SK-N-SH (cell line): ENCODE data around the gene RSPO4.

Source experiments
- CHD2 ChIP-seq: fragments of 150-350 bp; IDR thresholded peaks from 2 replicates; pipeline ENCODE4 v1.6.1; 2018; ENCODE audit warnings: low read length; ENCODE audit not compliant: partially characterized antibody
- CTCF ChIP-seq: fragments of 200-600 bp; sonication (generic); IDR thresholded peaks from 2 replicates; pipeline ENCODE4 v1.6.1; 2017; ENCODE audit warnings: antibody characterized with exemption, mild to moderate bottlenecking, moderate library complexity
- EP300 ChIP-seq, 2 experiments: IDR thresholded peaks; 2 replicates each; pipeline versions ENCODE4 v1.4.0 to v1.6.1; 2012; ENCODE audit warnings: borderline replicate concordance in 1 of 2, low read depth in 1 of 2, low read length in 1 of 2
- JUND ChIP-seq: IDR thresholded peaks from 2 replicates; pipeline ENCODE4 v1.4.0; 2012
- NRF1 ChIP-seq: IDR thresholded peaks from 2 replicates; pipeline ENCODE4 v1.6.1; 2012; ENCODE audit warnings: low read depth, mild to moderate bottlenecking, low read length
- POLR2AphosphoS5 ChIP-seq: IDR thresholded peaks from 2 replicates; pipeline ENCODE4 v1.6.1; 2012; ENCODE audit warnings: low read depth, low read length
- RAD21 ChIP-seq: IDR thresholded peaks from 2 replicates; pipeline ENCODE4 v1.6.1; 2012; ENCODE audit warnings: mild to moderate bottlenecking, low read length
- RFX5 ChIP-seq: IDR thresholded peaks from 2 replicates; pipeline ENCODE4 v1.6.1; 2012; ENCODE audit warnings: mild to moderate bottlenecking, improper control_type of control experiment, low read length
- SIN3A ChIP-seq: IDR thresholded peaks from 2 replicates; pipeline ENCODE4 v1.6.1; 2012; ENCODE audit warnings: low read depth, mild to moderate bottlenecking, low read length, moderate library complexity, borderline replicate concordance
- TF ChIP-seq, protein P1 (sequence below): IDR thresholded peaks from 2 replicates; pipeline ENCODE4 v1.4.0; 2012; ENCODE audit warnings: low read depth

GRCh38 chr20:944148-944547, 58.0 kb downstream of the RSPO4 start:
- TF ChIP-seq CTCF (no peak), EP300 (IDR thresholded peaks at IDR 0.05; ENCODE audit: borderline replicate concordance in 1 of 2, low read depth in 1 of 2, low read length in 1 of 2) (no peak), SIN3A (no peak), JUND (no peak), POLR2AphosphoS5 (no peak), RFX5 (no peak), RAD21 (no peak), NRF1 (no peak), CHD2 (no peak)
- TF ChIP-seq, protein P1, sequence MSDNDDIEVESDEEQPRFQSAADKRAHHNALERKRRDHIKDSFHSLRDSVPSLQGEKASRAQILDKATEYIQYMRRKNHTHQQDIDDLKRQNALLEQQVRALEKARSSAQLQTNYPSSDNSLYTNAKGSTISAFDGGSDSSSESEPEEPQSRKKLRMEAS = no peak
